GM11168 (cell line): Measurements from ENCODE around the gene C10orf71.

Source experiments
- in situ Hi-C: fragments of 300-500 bp; cut with MboI; formaldehyde crosslinking; loops from one replicate; pipeline ENCODE4 v1.12.0; 2022; ENCODE audit warnings: low sequenced_read_pairs; ENCODE audit not compliant: unreplicated experiment

C10orf71 gene

GRCh38 chr10:49310901-49311554 lies 12.1 kb downstream of the C10orf71 start:
- in situ Hi-C loops = no loop called here

GRCh38 chr10:49311555-49312236 lies 12.7 kb downstream of the C10orf71 start:
- in situ Hi-C loops = no loop called here

- in situ Hi-C loops = no loop called here
These were observed 13.4 kb downstream of the C10orf71 start for GRCh38 chr10:49312246-49312869.

- in situ Hi-C loops = no loop called here
These were observed 14.6 kb downstream of the C10orf71 start for GRCh38 chr10:49313501-49314070.

GRCh38 chr10:49314806-49315205 lies 15.8 kb downstream of the C10orf71 start:
- in situ Hi-C loops = no loop called here

- in situ Hi-C loops = no loop called here
These were observed 19.1 kb downstream of the C10orf71 start for GRCh38 chr10:49318028-49318427.

- in situ Hi-C loops = no loop called here
These were observed 19.8 kb downstream of the C10orf71 start for GRCh38 chr10:49318755-49319154.

- in situ Hi-C loops = no loop called here
These were observed 20.2 kb downstream of the C10orf71 start for GRCh38 chr10:49319206-49319605.

- in situ Hi-C loops = no loop called here
These were observed 21.2 kb downstream of the C10orf71 start for GRCh38 chr10:49320191-49320590.

GRCh38 chr10:49321021-49321420 lies 22.1 kb downstream of the C10orf71 start:
- in situ Hi-C loops = no loop called here

- in situ Hi-C loops = no loop called here
These were observed 23.6 kb downstream of the C10orf71 start for GRCh38 chr10:49322371-49323170.

- in situ Hi-C loops = no loop called here
These were observed 24.4 kb downstream of the C10orf71 start for GRCh38 chr10:49323171-49323895.

- in situ Hi-C loops = no loop called here
These were observed 24.9 kb downstream of the C10orf71 start for GRCh38 chr10:49323896-49324270.

GRCh38 chr10:49324711-49325110 lies 25.7 kb downstream of the C10orf71 start:
- in situ Hi-C loops = no loop called here

- in situ Hi-C loops = no loop called here
These were observed 26.4 kb downstream of the C10orf71 start for GRCh38 chr10:49325131-49325915.

- in situ Hi-C loops = no loop called here
These were observed 27.2 kb downstream of the C10orf71 start for GRCh38 chr10:49325916-49326783.

- in situ Hi-C loops = no loop called here
These were observed 28.3 kb downstream of the C10orf71 start for GRCh38 chr10:49327036-49327813.
